HG02852 (cell line): ENCODE measurements around the gene CBX1.
A peak's percentile ranks its signal among the peaks of the same experiment; 100 is the strongest.

Experiments used
- ATAC-seq: cut with Tn5 transposase; IDR thresholded peaks from one replicate; pipeline ENCODE4 v1.9.1; 2021; ENCODE audit warnings: mild to moderate bottlenecking, moderate library complexity; ENCODE audit not compliant: unreplicated experiment

The CBX1 gene

GRCh38 chr17:48027322-48027981, 73.8 kb downstream of the CBX1 start:
- no peak for ATAC-seq

GRCh38 chr17:48026502-48027321, 74.6 kb downstream of the CBX1 start:
- ATAC-seq = no peak

- ATAC-seq = no peak
Measured at GRCh38 chr17:48025904-48026501, 75.3 kb downstream of the CBX1 start.

- ATAC-seq = peak; percentile 84
Measured at GRCh38 chr17:48025040-48025903, 76.0 kb downstream of the CBX1 start.

- ATAC-seq = peak; percentile 2
Measured at GRCh38 chr17:48024149-48025039, 76.9 kb downstream of the CBX1 start.

GRCh38 chr17:48023400-48024148, 77.7 kb downstream of the CBX1 start:
- no peak for ATAC-seq

- no peak for ATAC-seq
Measured at GRCh38 chr17:48022901-48023300, 78.4 kb downstream of the CBX1 start.

GRCh38 chr17:48021934-48022333, 79.3 kb downstream of the CBX1 start:
- no peak for ATAC-seq
